ENCODE data around the gene SPINDOC.
"Not testable (repeated sequence)": the region's sequence is repeated elsewhere in the genome, so short reads cannot be mapped to it uniquely, and the experiment has no call there.

SPINDOC gene

DNA sequence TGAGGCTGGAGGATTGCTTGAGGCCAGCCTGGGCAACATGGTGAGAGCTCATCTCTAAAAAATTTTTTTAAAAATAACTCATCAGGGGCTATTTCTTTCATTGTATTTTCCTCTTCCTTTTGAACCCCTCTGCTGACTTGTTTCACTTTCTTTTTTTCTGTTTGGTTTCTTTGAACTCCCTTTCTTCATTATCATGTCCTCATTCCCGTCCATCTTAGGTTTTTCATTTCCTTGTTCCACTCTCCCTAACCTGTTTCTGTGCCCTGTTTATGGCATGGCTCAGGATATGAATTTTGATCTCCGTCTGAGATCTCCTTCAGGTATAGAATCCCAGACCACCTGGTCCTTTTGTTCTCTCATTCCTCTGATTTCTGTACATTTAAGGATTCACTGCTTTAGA, 38.1 kb downstream of the SPINDOC start:
- TF ChIP-seq, protein P1, sequence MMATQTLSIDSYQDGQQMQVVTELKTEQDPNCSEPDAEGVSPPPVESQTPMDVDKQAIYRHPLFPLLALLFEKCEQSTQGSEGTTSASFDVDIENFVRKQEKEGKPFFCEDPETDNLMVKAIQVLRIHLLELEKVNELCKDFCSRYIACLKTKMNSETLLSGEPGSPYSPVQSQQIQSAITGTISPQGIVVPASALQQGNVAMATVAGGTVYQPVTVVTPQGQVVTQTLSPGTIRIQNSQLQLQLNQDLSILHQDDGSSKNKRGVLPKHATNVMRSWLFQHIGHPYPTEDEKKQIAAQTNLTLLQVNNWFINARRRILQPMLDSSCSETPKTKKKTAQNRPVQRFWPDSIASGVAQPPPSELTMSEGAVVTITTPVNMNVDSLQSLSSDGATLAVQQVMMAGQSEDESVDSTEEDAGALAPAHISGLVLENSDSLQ (IDR thresholded peaks at IDR 0.05), result no peak
- TF ChIP-seq LEF1 (IDR thresholded peaks at IDR 0.05; ENCODE audit: borderline replicate concordance), result no peak
- TF ChIP-seq TARDBP (IDR thresholded peaks at IDR 0.05), result no peak
- no peak for TF ChIP-seq NFRKB (IDR thresholded peaks at IDR 0.05)
- TF ChIP-seq ARNT (IDR thresholded peaks at IDR 0.05), result no peak
- TF ChIP-seq SUZ12 (IDR thresholded peaks at IDR 0.05), result no peak
- no peak for TF ChIP-seq BHLHE40 (IDR thresholded peaks at IDR 0.05; ENCODE audit: borderline replicate concordance)
- TF ChIP-seq ZNF384 (IDR thresholded peaks at IDR 0.05), result no peak
- TF ChIP-seq CTBP1 (IDR thresholded peaks at IDR 0.05; ENCODE audit: borderline replicate concordance), result no peak
- ChIA-PET POLR2A (no interaction called here), CTCF (no interaction called here)
- no peak for DNase-seq (ENCODE audit: extremely low spot score)

DNA sequence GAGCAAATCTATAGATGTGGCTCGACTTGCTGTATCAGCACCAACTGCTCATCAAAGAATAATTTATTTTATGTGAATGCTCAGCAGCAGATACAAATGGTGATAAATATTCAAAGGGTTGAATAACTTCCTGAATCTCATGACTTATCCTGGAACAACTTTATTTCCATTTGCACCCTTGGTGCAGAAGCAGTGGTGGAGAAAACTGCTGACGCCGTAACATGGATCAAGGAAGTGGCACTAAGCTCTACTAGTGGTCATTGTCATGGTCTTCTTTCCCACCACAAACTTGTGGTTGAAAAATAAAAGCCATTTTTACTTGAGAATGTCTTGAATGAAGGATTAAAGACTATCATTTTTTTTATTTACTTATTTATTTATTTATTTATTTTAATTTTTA, 40.2 kb downstream of the SPINDOC start:
- POLR2A ChIA-PET, result no interaction called here
- CTCF ChIA-PET, result interaction anchor here (0.9 kb wide), 1 partner anchor 17 kb away, joined by 3 read pairs; no protein-coding TSS in a partner anchor
- no peak for TF ChIP-seq SP1 (IDR thresholded peaks at IDR 0.05)
- no peak for TF ChIP-seq BHLHE40 (IDR thresholded peaks at IDR 0.05; ENCODE audit: borderline replicate concordance)
- no peak for TF ChIP-seq LEF1 (IDR thresholded peaks at IDR 0.05; ENCODE audit: borderline replicate concordance)
- TF ChIP-seq TARDBP (IDR thresholded peaks at IDR 0.05), result no peak
- TF ChIP-seq ELF4 (IDR thresholded peaks at IDR 0.05), result no peak
- TF ChIP-seq FOXK2 (IDR thresholded peaks at IDR 0.05), result no peak
- no peak for TF ChIP-seq ZNF384 (IDR thresholded peaks at IDR 0.05)
- TF ChIP-seq, protein P1 (IDR thresholded peaks at IDR 0.05), result no peak
- no peak for TF ChIP-seq FOXM1 (IDR thresholded peaks at IDR 0.05; ENCODE audit: borderline replicate concordance)
- no peak for TF ChIP-seq HDGF (IDR thresholded peaks at IDR 0.05; ENCODE audit: borderline replicate concordance)
- no peak for TF ChIP-seq FOXA1 (IDR thresholded peaks at IDR 0.05)
- TF ChIP-seq ARNT (IDR thresholded peaks at IDR 0.05), result no peak
- DNase-seq (ENCODE audit: extremely low spot score), result no peak

DNA sequence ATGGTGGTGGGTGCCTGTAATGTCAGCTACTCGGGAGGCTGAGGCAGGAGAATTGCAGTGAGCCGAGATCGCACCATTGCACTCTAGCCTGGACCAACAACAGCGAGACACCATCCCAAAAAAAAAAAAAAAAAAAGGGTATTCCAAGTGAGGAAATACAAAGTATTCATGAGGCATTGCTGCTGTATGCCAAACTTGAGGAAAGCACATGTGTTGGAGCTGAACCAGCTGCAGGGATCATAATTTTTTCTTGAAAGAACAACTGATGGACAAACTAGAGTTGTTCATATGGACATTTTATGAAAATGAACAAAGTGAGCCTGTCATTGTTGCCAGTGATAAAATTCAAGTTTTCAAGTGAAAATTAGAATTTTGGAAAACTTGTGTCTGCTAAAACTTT, 41.4 kb downstream of the SPINDOC start:
- ChIA-PET CTCF (interaction anchor here (0.6 kb wide), 1 partner anchor 127 kb away, joined by 6 read pairs; no protein-coding TSS in a partner anchor), POLR2A (interaction anchor here (0.7 kb wide), 1 partner anchor 375 kb away, joined by 3 read pairs; no protein-coding TSS in a partner anchor)
- DNase-seq (ENCODE audit: extremely low spot score), result no peak
- TF ChIP-seq ARNT (IDR thresholded peaks at IDR 0.05), result no peak
- TF ChIP-seq FOXM1 (IDR thresholded peaks at IDR 0.05; ENCODE audit: borderline replicate concordance), result no peak
- TF ChIP-seq NFRKB (IDR thresholded peaks at IDR 0.05), result no peak

DNA sequence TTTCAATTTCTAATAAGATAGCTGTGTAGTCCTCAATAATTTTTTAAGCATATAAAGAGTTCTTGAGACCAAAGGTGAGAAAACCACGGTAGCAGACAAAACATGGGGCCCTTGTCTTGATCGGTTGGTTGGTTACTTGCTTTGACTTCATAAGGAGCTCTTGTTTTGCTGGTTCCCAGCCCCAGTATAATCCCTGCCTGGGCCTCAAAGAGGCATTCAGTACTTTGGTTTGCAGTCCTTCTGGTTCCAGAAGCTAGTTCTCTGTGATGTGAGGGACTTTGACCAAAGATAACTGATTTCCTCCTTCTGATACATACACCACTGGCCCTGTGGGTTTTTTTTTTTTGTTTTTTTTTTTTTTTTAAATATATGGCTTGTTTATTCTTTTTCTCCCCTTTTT, 42.7 kb downstream of the SPINDOC start:
- POLR2A ChIA-PET, result interaction anchor here (1.6 kb wide), 1 partner anchor 17 kb away, joined by 5 read pairs; the partner anchor contains the start of gene MARK2
- no peak for TF ChIP-seq BHLHE40 (IDR thresholded peaks at IDR 0.05; ENCODE audit: borderline replicate concordance)
- TF ChIP-seq ZNF384 (IDR thresholded peaks at IDR 0.05), result no peak
- TF ChIP-seq LEF1 (IDR thresholded peaks at IDR 0.05; ENCODE audit: borderline replicate concordance), result no peak
- no peak for TF ChIP-seq FOXK2 (IDR thresholded peaks at IDR 0.05)
- TF ChIP-seq NFRKB (IDR thresholded peaks at IDR 0.05), result no peak
- no peak for TF ChIP-seq ARNT (IDR thresholded peaks at IDR 0.05)
- no peak for TF ChIP-seq SUZ12 (IDR thresholded peaks at IDR 0.05)
- TF ChIP-seq SP1 (IDR thresholded peaks at IDR 0.05), result no peak
- TF ChIP-seq TARDBP (IDR thresholded peaks at IDR 0.05), result no peak
- CTCF ChIA-PET, result no interaction called here
- DNase-seq (ENCODE audit: extremely low spot score), result no peak

DNA sequence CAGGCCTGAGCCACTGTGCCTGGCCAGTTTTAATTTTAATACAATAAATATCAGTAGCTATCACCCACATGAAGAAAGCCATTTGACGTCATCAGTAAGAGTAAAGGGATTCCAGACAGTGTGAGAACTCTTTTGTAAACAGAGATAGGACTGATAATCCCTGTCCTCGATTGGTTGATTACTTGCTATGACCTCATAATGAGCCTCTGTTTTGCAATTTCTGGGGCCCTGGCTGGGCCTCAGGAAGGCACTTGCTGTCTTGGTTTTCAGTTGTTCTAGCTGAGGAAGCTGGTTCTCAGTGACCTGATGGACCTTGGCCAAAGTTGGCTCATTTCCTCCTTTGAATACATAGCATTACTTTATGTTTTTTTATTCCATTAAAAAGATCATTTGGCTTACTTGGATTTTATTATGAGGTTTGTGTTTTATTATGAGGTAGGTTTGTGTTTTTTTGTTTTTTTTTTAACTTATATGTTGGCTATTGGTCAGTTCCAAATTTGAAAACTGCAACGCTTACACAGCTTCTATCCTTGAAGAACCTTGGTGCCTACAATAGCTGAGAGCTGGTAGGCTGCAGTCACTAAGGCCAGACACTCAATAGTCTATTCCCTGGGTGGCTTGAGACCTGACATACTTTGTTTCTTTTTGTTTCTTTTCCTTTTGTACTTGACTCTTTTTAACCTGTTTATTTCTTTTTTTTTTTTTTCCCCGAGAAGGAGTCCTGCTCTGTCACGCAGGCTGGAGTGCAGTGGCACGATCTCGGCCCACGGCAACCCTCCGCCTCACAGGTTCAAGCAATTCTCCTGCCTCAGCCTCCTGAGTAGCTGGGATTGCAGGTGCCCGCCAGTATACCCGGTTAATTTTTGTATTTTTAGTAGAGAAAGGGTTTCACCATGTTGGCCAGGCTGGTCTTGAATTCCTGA, 45.6 kb downstream of the SPINDOC start:
- ChIA-PET POLR2A (interaction anchor here (0.8 kb wide), 1 partner anchor 20 kb away, joined by 3 read pairs; no protein-coding TSS in a partner anchor), CTCF (interaction anchor here (0.8 kb wide), 1 partner anchor 13 kb away, joined by 3 read pairs; no protein-coding TSS in a partner anchor)
- no peak for DNase-seq (ENCODE audit: extremely low spot score)
- TF ChIP-seq ARNT (IDR thresholded peaks at IDR 0.05) (no peak), TARDBP (IDR thresholded peaks at IDR 0.05) (no peak), CTBP1 (IDR thresholded peaks at IDR 0.05; ENCODE audit: borderline replicate concordance) (no peak), BHLHE40 (IDR thresholded peaks at IDR 0.05; ENCODE audit: borderline replicate concordance) (no peak), FOXA1 (IDR thresholded peaks at IDR 0.05) (no peak), NFRKB (IDR thresholded peaks at IDR 0.05) (no peak), HDGF (IDR thresholded peaks at IDR 0.05; ENCODE audit: borderline replicate concordance) (no peak), SP1 (IDR thresholded peaks at IDR 0.05) (no peak), ELF4 (IDR thresholded peaks at IDR 0.05) (no peak), ZNF384 (IDR thresholded peaks at IDR 0.05) (no peak), LEF1 (IDR thresholded peaks at IDR 0.05; ENCODE audit: borderline replicate concordance) (no peak)
- TF ChIP-seq, protein P1 (IDR thresholded peaks at IDR 0.05), result no peak

DNA sequence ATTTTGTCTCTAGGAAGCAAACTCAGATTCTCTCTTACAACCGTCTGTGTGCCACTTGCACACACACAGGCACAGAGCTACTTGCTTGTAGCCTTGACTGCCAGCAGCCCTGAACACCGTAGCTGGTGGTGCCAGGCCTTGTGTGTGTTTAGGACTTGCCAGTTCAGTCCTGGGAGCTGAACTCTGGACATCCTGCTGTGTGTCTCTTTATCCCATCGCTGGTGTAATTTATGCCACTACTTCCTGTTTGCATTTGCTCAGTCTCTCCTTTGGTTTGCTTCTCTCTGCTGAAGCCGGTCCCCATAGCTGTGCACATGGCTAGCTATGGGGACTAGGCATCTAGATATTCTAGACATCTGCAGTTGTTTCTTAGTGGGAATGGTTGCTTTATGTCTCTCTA, 49.7 kb downstream of the SPINDOC start:
- CTCF ChIA-PET, result interaction anchor here (0.7 kb wide), 1 partner anchor 14 kb away, joined by 3 read pairs; no protein-coding TSS in a partner anchor
- DNase-seq (ENCODE audit: extremely low spot score), result no peak
- POLR2A ChIA-PET, result interaction anchor here (1.2 kb wide), 1 partner anchor 24 kb away, joined by 3 read pairs; no protein-coding TSS in a partner anchor
- TF ChIP-seq FOXA1 (IDR thresholded peaks at IDR 0.05), result no peak
- TF ChIP-seq, protein P1 (IDR thresholded peaks at IDR 0.05), result peak; percentile 22; the same call in 1 of the 2 replicates

DNA sequence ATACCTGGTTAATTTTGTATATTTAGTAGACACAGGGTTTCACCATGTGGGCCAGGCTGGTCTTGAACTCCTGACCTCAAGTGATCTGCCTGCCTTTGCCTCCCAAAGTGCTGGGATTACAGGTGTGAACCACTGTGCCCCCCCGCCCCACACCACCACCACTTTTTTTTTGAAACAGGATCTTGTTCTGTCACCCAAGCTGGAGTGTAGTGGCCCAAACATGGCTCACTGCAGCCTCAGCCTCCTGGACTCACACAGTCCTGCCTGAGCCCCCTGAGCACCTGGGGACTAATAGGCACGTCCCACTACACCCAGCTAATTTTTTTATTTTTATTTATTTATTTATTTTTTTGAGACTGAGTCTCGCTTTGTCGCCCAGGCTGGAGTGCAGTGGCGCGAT, 50.4 kb downstream of the SPINDOC start:
- POLR2A ChIA-PET; DNase-seq (ENCODE audit: extremely low spot score): not testable (repeated sequence)
- CTCF ChIA-PET, result interaction anchor here (0.6 kb wide), 1 partner anchor 67 kb away, joined by 3 read pairs; no protein-coding TSS in a partner anchor

All from HEK293T (cell line).